SK-N-MC (cell line): ENCODE results near the gene MRPL11.

Experiments used
- DNase-seq: peaks from one replicate; pipeline ENCODE4 v3.0.0-alpha.2; 2011; ENCODE audit warnings: low read depth, low spot score
- H3K27ac ChIP-seq: fragments of 200-600 bp; sonication (generic); 2 replicates; pipeline ENCODE4 v1.5.1; 2016; ENCODE audit warnings: mixed run types
- H3K36me3 ChIP-seq: fragments of 200-600 bp; sonication (generic); 2 replicates; pipeline ENCODE4 v1.6.1; 2017; ENCODE audit warnings: antibody characterized with exemption, low read length, mixed read lengths; ENCODE audit not compliant: insufficient read depth
- H3K4me3 ChIP-seq: fragments of 200-600 bp; sonication (generic); 2 replicates; pipeline ENCODE4 v1.5.1; 2016
- H3K9ac ChIP-seq: fragments of 200-600 bp; sonication (generic); 2 replicates; pipeline ENCODE4 v1.8.0; 2017; ENCODE audit warnings: mixed run types, mixed read lengths; ENCODE audit not compliant: insufficient read length
- H3K9me3 ChIP-seq: fragments of 200-600 bp; sonication (generic); 2 replicates; pipeline ENCODE4 v1.6.1; 2017; ENCODE audit warnings: low read depth, mild to moderate bottlenecking, antibody characterized with exemption, low read length, moderate library complexity, mixed read lengths
- EZH2 ChIP-seq: fragments of 200-600 bp; sonication (generic); IDR thresholded peaks from one replicate; pipeline ENCODE4 v1.6.1; 2017; ENCODE audit warnings: antibody characterized with exemption
- FOXP2 ChIP-seq: optimal IDR thresholded peaks from 2 replicates; pipeline ENCODE3; 2011; ENCODE audit warnings: mild to moderate bottlenecking, moderate library complexity; ENCODE audit not compliant: insufficient read depth; ENCODE audit errors: extremely low read length, control extremely low read depth
- POLR2AphosphoS5 ChIP-seq: IDR thresholded peaks from 2 replicates; pipeline ENCODE4 v1.6.1; 2012; ENCODE audit warnings: mild to moderate bottlenecking, low read depth, low read length, borderline replicate concordance

The MRPL11 gene

GRCh38 chr11:66426314-66426713 lies 12.3 kb downstream of the MRPL11 start:
- Histone ChIP-seq H3K36me3 (no peaks in the 10 kb centered on the region), H3K9me3 (no peaks in the 10 kb centered on the region), H3K4me3 (no peak overlapping the region), H3K9ac (no peak overlapping the region), H3K27ac (no peak overlapping the region)
- TF ChIP-seq FOXP2 (no peak), EZH2 (no peak), POLR2AphosphoS5 (no peak)
- no peak for DNase-seq

GRCh38 chr11:66421492-66422205 lies 17.0 kb downstream of the MRPL11 start:
- TF ChIP-seq FOXP2 (no peak), EZH2 (no peak), POLR2AphosphoS5 (peak; percentile 82; the same call in 1 of the 2 replicates)
- Histone ChIP-seq H3K4me3 (no peak overlapping the region), H3K27ac (no peak overlapping the region), H3K9me3 (no peaks in the 10 kb centered on the region), H3K36me3 (no peaks in the 10 kb centered on the region), H3K9ac (no peak overlapping the region)
- peak; percentile 72 for DNase-seq

GRCh38 chr11:66420671-66421476 lies 17.8 kb downstream of the MRPL11 start, which contains the start of gene NPAS4:
NPAS4 (plus strand) TSS chr11:66421035; CDS start chr11:66421180, 145 bp downstream.
- TF ChIP-seq FOXP2 (no peak), POLR2AphosphoS5 (no peak), EZH2 (no peak)
- no peaks in the 10 kb centered on the region for H3K9me3 ChIP-seq
- no peak within 1 kb of the TSS for H3K27ac ChIP-seq
- no peak within 1 kb of the TSS for H3K9ac ChIP-seq
- H3K4me3 ChIP-seq, result no peak within 1 kb of the TSS
- no peak for DNase-seq
- no peaks in the 10 kb centered on the region for H3K36me3 ChIP-seq

- DNase-seq, result no peak
- Histone ChIP-seq H3K36me3 (no peaks in the 10 kb centered on the region), H3K9ac (no peak overlapping the region), H3K9me3 (no peaks in the 10 kb centered on the region), H3K27ac (no peak overlapping the region), H3K4me3 (no peak overlapping the region)
- TF ChIP-seq FOXP2 (no peak), EZH2 (no peak), POLR2AphosphoS5 (no peak)
Measured at GRCh38 chr11:66419825-66420224, 18.8 kb downstream of the MRPL11 start.

- DNase-seq, result no peak
- no peak overlapping the region for H3K4me3 ChIP-seq
- H3K36me3 ChIP-seq, result no peaks in the 10 kb centered on the region
- no peak overlapping the region for H3K27ac ChIP-seq
- H3K9me3 ChIP-seq, result no peaks in the 10 kb centered on the region
- TF ChIP-seq POLR2AphosphoS5, result no peak
- no peak for TF ChIP-seq FOXP2
- TF ChIP-seq EZH2, result no peak
- H3K9ac ChIP-seq, result no peak overlapping the region
Measured at GRCh38 chr11:66418986-66419308, 19.7 kb downstream of the MRPL11 start.

GRCh38 chr11:66418168-66418985 lies 20.3 kb downstream of the MRPL11 start:
- Histone ChIP-seq H3K9ac (no peak overlapping the region), H3K4me3 (no peak overlapping the region), H3K9me3 (no peaks in the 10 kb centered on the region), H3K36me3 (no peaks in the 10 kb centered on the region), H3K27ac (no peak overlapping the region)
- TF ChIP-seq POLR2AphosphoS5 (no peak), EZH2 (no peak), FOXP2 (no peak)
- peak; percentile 24 for DNase-seq

GRCh38 chr11:66417000-66417399 lies 21.6 kb downstream of the MRPL11 start:
- no peak for DNase-seq
- TF ChIP-seq FOXP2 (no peak), POLR2AphosphoS5 (no peak), EZH2 (no peak)

GRCh38 chr11:66415423-66415822 lies 23.2 kb downstream of the MRPL11 start:
- TF ChIP-seq POLR2AphosphoS5 (no peak), FOXP2 (no peak), EZH2 (no peak)
- no peak overlapping the region for H3K4me3 ChIP-seq
- no peak overlapping the region for H3K9ac ChIP-seq
- DNase-seq, result no peak
- H3K27ac ChIP-seq, result no peak overlapping the region
- no peaks in the 10 kb centered on the region for H3K36me3 ChIP-seq
- H3K9me3 ChIP-seq, result no peaks in the 10 kb centered on the region

More at GRCh38 chr11:66417000-66417399, 21.6 kb downstream of the MRPL11 start:
- Histone ChIP-seq H3K36me3 (no peaks in the 10 kb centered on the region), H3K9ac (no peak overlapping the region), H3K4me3 (no peak overlapping the region), H3K27ac (no peak overlapping the region), H3K9me3 (no peaks in the 10 kb centered on the region)
